OCI-LY7 (cell line): ENCODE measurements around the gene IPO11. TPM values are rescaled to one million over a fixed set of nuclear protein-coding genes. Genes with fewer than 3 reads are reported as not detected.
"Not testable (repeated sequence)": the region's sequence is repeated elsewhere in the genome, so short reads cannot be mapped to it uniquely, and the experiment has no call there.

Experiments
- BruUV-seq: library from RNA; stranded (reverse); fragments of 400-500 nt; replicated peaks from 2 replicates; lab custom pipeline; 2021; lab: Mats Ljungman, UMichigan
- CTCF ChIA-PET: fragments of 300-600 bp; sonication (Branson Sonifier 250); formaldehyde crosslinking; loops from one replicate; lab custom pipeline; 2022; ENCODE audit warnings: antibody characterized with exemption; ENCODE audit not compliant: unreplicated experiment; lab: Charles Lee
- POLR2A ChIA-PET: fragments of 300-600 bp; sonication (Branson Sonifier 250); formaldehyde crosslinking; loops from one replicate; lab custom pipeline; 2022; ENCODE audit warnings: antibody characterized with exemption; lab: Charles Lee
- DNase-seq: peaks from one replicate; pipeline ENCODE4 v3.0.0-alpha.2; 2015; ENCODE audit warnings: low spot score
- H2AFZ ChIP-seq: fragments of 200-600 bp; sonication (generic), shearing (Covaris generic); 2 replicates; pipeline ENCODE4 v1.6.1; 2014; ENCODE audit warnings: mild to moderate bottlenecking, antibody characterized with exemption, low read length, moderate library complexity
- H3K27ac ChIP-seq: fragments of 200-600 bp; sonication (generic); 2 replicates; pipeline ENCODE4 v1.5.1; 2014; ENCODE audit warnings: mixed run types, low read depth, mild to moderate bottlenecking, moderate library complexity, low read length, inconsistent platforms; ENCODE audit not compliant: poor library complexity, severe bottlenecking
- H3K36me3 ChIP-seq: fragments of 200-600 bp; sonication (generic); 2 replicates; pipeline ENCODE4 v1.6.1; 2014; ENCODE audit warnings: mild to moderate bottlenecking, antibody characterized with exemption, low read length, moderate library complexity, mixed read lengths; ENCODE audit not compliant: insufficient read depth
- H3K4me1 ChIP-seq: fragments of 200-600 bp; sonication (generic); 2 replicates; pipeline ENCODE4 v1.5.1; 2014; ENCODE audit warnings: mild to moderate bottlenecking, low read length; ENCODE audit not compliant: insufficient read depth, poor library complexity, severe bottlenecking
- H3K4me2 ChIP-seq: fragments of 200-600 bp; sonication (generic); 2 replicates; pipeline ENCODE4 v1.6.1; 2014; ENCODE audit warnings: mild to moderate bottlenecking, low read length
- H3K4me3 ChIP-seq: fragments of 200-600 bp; sonication (generic); 2 replicates; pipeline ENCODE4 v1.5.1; 2014; ENCODE audit warnings: mild to moderate bottlenecking, low read depth, low read length; ENCODE audit not compliant: poor library complexity, severe bottlenecking
- H3K79me2 ChIP-seq: fragments of 200-600 bp; sonication (generic); 2 replicates; pipeline ENCODE4 v1.6.1; 2016; ENCODE audit warnings: low read depth, mild to moderate bottlenecking, low read length, moderate library complexity, mixed read lengths; ENCODE audit not compliant: insufficient read depth
- H3K9me2 ChIP-seq: fragments of 200-600 bp; sonication (generic); 2 replicates; pipeline ENCODE4 v1.6.1; 2016; ENCODE audit warnings: mild to moderate bottlenecking, low read length, mixed read lengths; ENCODE audit not compliant: insufficient read depth
- H3K9me3 ChIP-seq: fragments of 200-600 bp; sonication (generic); 2 replicates; pipeline ENCODE4 v1.6.1; 2014; ENCODE audit warnings: mild to moderate bottlenecking, mixed run types, low read length, mixed read lengths
- H4K20me1 ChIP-seq: fragments of 200-600 bp; sonication (generic); 2 replicates; pipeline ENCODE4 v1.6.1; 2014; ENCODE audit warnings: mild to moderate bottlenecking, antibody characterized with exemption, low read length, moderate library complexity, mixed read lengths; ENCODE audit not compliant: insufficient read depth
- CTCF ChIP-seq: fragments of 200-600 bp; sonication (generic); conservative IDR thresholded peaks from 2 replicates; pipeline ENCODE4 v1.5.1; 2014; ENCODE audit warnings: mild to moderate bottlenecking, antibody characterized with exemption, low read length, moderate library complexity, mixed read lengths
- EZH2phosphoT487 ChIP-seq: fragments of 200-600 bp; sonication (generic); IDR thresholded peaks from 2 replicates; pipeline ENCODE4 v1.6.1; 2018; ENCODE audit warnings: low read depth, borderline replicate concordance, mild to moderate bottlenecking, mixed run types, antibody characterized with exemption, low read length, moderate library complexity, mixed read lengths
- intact Hi-C: fragments of 100-400 bp; cut with micrococcal nuclease; formaldehyde crosslinking; loops from one replicate; pipeline ENCODE4 v1.10.0; 2022; ENCODE audit not compliant: unreplicated experiment
- total RNA-seq, 2 experiments: library from RNA; depleted of rRNA in 1 of 2; stranded (reverse); fragments of >200 nt in 1 of 2; shearing (Covaris generic) in 1 of 2; gene quantifications; 2 replicates each; pipeline ENCODE4 v1.2.3, GENCODE V29; 2014 to 2022

The IPO11 gene
- total RNA-seq, 2 experiments from 2014 or later, result 26.1 to 59.9 TPM

- TF ChIP-seq CTCF, result no peak
- no peak for TF ChIP-seq EZH2phosphoT487
- intact Hi-C loops, result no loop called here
- Histone ChIP-seq H3K4me2 (no peak overlapping the region), H3K27ac (no peak overlapping the region), H3K9me3 (no peaks in the 10 kb centered on the region), H3K36me3 (0 out of 2 replicates have a peak, but pooled peaks cover 6% of the 10 kb centered on the region), H4K20me1 (no peaks in the 10 kb centered on the region), H3K9me2 (no peaks in the 10 kb centered on the region), H3K4me1 (no peaks in the 10 kb centered on the region), H2AFZ (no peak overlapping the region), H3K4me3 (no peak overlapping the region), H3K79me2 (no peaks in the 10 kb centered on the region)
- CTCF ChIA-PET, result no interaction called here
- POLR2A ChIA-PET, result no interaction called here
- BruUV-seq, result no TSS peak
- DNase-seq, result no peak
Observed at GRCh38 chr5:62620761-62621160, 208.2 kb downstream of the IPO11 start.

GRCh38 chr5:62621280-62621679 is 208.7 kb downstream of the IPO11 start:
- intact Hi-C loops, result no loop called here
- H3K9me2 ChIP-seq, result no peaks in the 10 kb centered on the region
- no TSS peak for BruUV-seq
- no peak for TF ChIP-seq EZH2phosphoT487
- H3K79me2 ChIP-seq, result no peaks in the 10 kb centered on the region
- no peak overlapping the region for H2AFZ ChIP-seq
- H3K36me3 ChIP-seq, result 0 out of 2 replicates have a peak, but pooled peaks cover 6% of the 10 kb centered on the region
- H3K4me3 ChIP-seq, result no peak overlapping the region
- POLR2A ChIA-PET, result interaction anchor here (1.0 kb wide), 1 partner anchor 8 kb away, joined by 4 read pairs; no protein-coding TSS in a partner anchor
- no peaks in the 10 kb centered on the region for H4K20me1 ChIP-seq
- H3K4me1 ChIP-seq, result no peaks in the 10 kb centered on the region
- H3K9me3 ChIP-seq, result no peaks in the 10 kb centered on the region
- H3K27ac ChIP-seq, result no peak overlapping the region
- no peak for DNase-seq
- H3K4me2 ChIP-seq, result no peak overlapping the region
- CTCF ChIA-PET, result no interaction called here

GRCh38 chr5:62623271-62623670 is 210.7 kb downstream of the IPO11 start:
- POLR2A ChIA-PET, result interaction anchor here (0.6 to 1.0 kb wide), 6 partner anchors 7 to 706 kb away, joined by 3 to 6 read pairs (median 4); no protein-coding TSS in a partner anchor
- no peak for DNase-seq
- Histone ChIP-seq H3K36me3 (peaks cover 22% of the 10 kb centered on the region), H3K4me2 (no peak overlapping the region), H3K9me3 (no peaks in the 10 kb centered on the region), H3K4me3 (no peak overlapping the region), H3K79me2 (no peaks in the 10 kb centered on the region), H4K20me1 (no peaks in the 10 kb centered on the region), H3K27ac (no peak overlapping the region), H3K4me1 (no peaks in the 10 kb centered on the region), H3K9me2 (no peaks in the 10 kb centered on the region), H2AFZ (no peak overlapping the region)
- BruUV-seq, result no TSS peak
- CTCF ChIA-PET, result no interaction called here
- intact Hi-C loops, result no loop called here
- TF ChIP-seq EZH2phosphoT487 (no peak), CTCF (no peak)

GRCh38 chr5:62624436-62624835 is 211.9 kb downstream of the IPO11 start:
- H3K4me3 ChIP-seq, CTCF ChIA-PET, H3K27ac ChIP-seq, POLR2A ChIA-PET, H3K4me1 ChIP-seq, H3K4me2 ChIP-seq, H2AFZ ChIP-seq, H3K9me2 ChIP-seq, DNase-seq, BruUV-seq, H3K9me3 ChIP-seq, H4K20me1 ChIP-seq, intact Hi-C loops, H3K79me2 ChIP-seq: not testable (repeated sequence)
- H3K36me3 ChIP-seq, result peaks cover 34% of the 10 kb centered on the region
